Naive B cell (primary cell): ENCODE data around the gene MZF1. TPM values are rescaled to one million over a fixed set of nuclear protein-coding genes. Genes with fewer than 3 reads are reported as not detected.
"Not testable (repeated sequence)": the region's sequence is repeated elsewhere in the genome, so short reads cannot be mapped to it uniquely, and the experiment has no call there.

Experiments
- ATAC-seq, 2 donors: fragments of 150-1000 bp; cut with Tn5 transposase; 2 replicates each; pipeline ENCODE4 v1.10.0; 2021; ENCODE audit warnings: low read depth in 2 of 2, mild to moderate bottlenecking in 2 of 2, moderate library complexity in 2 of 2
- DNase-seq: peaks from one replicate; pipeline ENCODE4 v3.0.0; 2022
- H3K27ac Mint-ChIP-seq, 6 donors: one replicate each; pipeline ENCODE4 v1.8.0; 2020 to 2022; ENCODE audit warnings: mild to moderate bottlenecking in 6 of 6, mixed read lengths in 6 of 6, moderate library complexity in 5 of 6, inconsistent platforms in 2 of 6
- H3K27me3 Mint-ChIP-seq, 3 donors: one replicate each; pipeline ENCODE4 v1.8.0; 2021 to 2022; ENCODE audit warnings: mixed read lengths in 3 of 3, mild to moderate bottlenecking in 1 of 3
- H3K36me3 Mint-ChIP-seq, 2 donors: one replicate each; pipeline ENCODE4 v1.8.0; 2020 to 2022; ENCODE audit warnings: mixed read lengths in 2 of 2, inconsistent platforms in 1 of 2, mild to moderate bottlenecking in 1 of 2
- H3K4me1 Mint-ChIP-seq, 3 donors: one replicate each; pipeline ENCODE4 v1.8.0; 2020 to 2022; ENCODE audit warnings: mixed read lengths in 3 of 3, inconsistent platforms in 1 of 3, mild to moderate bottlenecking in 1 of 3, moderate library complexity in 1 of 3
- H3K4me3 Mint-ChIP-seq, 8 donors: one replicate each; pipeline ENCODE4 v1.8.0; 2020 to 2022; ENCODE audit warnings: mild to moderate bottlenecking in 8 of 8, mixed read lengths in 8 of 8, moderate library complexity in 8 of 8, inconsistent platforms in 2 of 8
- H3K9me3 Mint-ChIP-seq, 7 donors: one replicate each; pipeline ENCODE4 v1.8.0; 2020 to 2022; ENCODE audit warnings: mixed read lengths in 7 of 7, mild to moderate bottlenecking in 5 of 7, inconsistent platforms in 2 of 7, moderate library complexity in 1 of 7
- polyA plus RNA-seq, 6 donors: library from polyadenylated mRNA; unstranded; fragments of 300-500 nt; fragmentation: Illumina TruSeq; gene quantifications; one replicate each; pipeline ENCODE4 v1.2.3, GENCODE V29; 2021; ENCODE audit warnings: low read depth in 6 of 6

Gene MZF1
- polyA plus RNA-seq, 6 donors from 2014 or later, result 6.6 to 14.8 (median 9.3) TPM

DNA sequence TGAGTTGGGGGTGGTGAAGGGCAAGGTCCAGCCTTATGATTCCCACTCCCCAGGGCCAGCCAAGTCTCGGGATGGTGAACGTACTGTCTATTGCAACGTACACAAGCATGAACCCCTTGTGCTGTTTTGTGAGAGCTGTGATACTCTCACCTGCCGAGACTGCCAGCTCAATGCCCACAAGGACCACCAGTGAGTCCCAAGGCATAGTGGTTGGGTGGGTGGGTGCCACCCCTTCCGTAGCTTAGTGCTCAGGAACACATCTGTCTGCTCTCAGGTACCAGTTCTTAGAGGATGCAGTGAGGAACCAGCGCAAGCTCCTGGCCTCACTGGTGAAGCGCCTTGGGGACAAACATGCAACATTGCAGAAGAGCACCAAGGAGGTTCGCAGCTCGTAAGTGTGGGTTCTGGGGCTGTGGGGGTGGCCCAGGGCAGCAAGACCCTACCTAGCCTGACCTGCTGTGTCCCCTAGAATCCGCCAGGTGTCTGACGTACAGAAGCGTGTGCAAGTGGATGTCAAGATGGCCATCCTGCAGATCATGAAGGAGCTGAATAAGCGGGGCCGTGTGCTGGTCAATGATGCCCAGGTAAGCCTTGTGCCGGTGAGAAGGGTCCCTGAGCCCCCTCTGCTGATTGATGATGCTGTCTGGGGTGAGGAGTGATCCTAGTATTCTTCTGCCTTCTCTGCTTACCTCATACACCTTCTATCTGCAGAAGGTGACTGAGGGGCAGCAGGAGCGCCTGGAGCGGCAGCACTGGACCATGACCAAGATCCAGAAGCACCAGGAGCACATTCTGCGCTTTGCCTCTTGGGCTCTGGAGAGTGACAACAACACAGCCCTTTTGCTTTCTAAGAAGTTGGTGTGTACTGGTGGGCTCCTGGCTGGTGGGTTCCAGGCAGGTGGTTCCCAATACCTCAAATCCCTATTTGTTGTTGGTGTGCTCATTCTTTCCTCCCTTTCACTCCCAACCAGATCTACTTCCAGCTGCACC, 25.5 kb downstream of the MZF1 start:
- Mint-ChIP-seq H3K36me3 (peaks cover 0 to 24% of the 10 kb centered on the region in 2 donors), H3K27ac (peak overlapping the region in 3 of 6 donors; percentile 53 to 86 (median 76)), H3K4me3 (peak overlapping the region in 5 of 8 donors; percentile 28 to 94 (median 69)), H3K27me3 (peaks cover 4 to 5% (median 4%) of the 10 kb centered on the region in 3 donors), H3K9me3 (peaks cover 0 to 4% (median 0%) of the 10 kb centered on the region in 7 donors), H3K4me1 (peaks cover 35 to 49% (median 41%) of the 10 kb centered on the region in 3 donors)
- DNase-seq, result no peak
- ATAC-seq, result no peak

DNA sequence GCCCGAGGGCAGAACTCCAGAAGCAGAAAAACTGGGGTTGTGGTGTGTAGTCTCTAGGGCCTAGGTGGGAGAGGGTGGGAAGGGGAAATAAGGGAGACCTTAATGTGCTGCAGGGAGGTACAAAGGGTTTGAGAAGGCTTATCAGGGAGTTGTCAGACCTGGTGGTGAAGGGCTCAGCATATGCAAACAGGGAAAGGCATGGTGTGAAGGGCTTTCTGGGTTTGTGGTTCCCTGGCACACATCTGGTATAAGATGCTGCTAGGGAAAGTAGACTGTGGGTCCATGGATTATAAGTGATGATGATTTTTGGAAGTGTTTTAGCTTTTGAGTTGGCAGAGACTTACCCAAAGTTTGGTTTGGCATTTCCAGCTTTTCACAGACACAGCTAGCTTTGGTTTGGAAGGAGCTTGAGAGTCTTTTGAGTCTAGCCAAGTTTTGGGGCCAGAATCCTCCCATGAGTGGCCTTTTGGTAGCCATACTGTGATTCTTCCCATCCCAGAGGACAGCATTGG, 27.1 kb downstream of the MZF1 start:
- Mint-ChIP-seq H3K4me1 (peaks cover 34 to 43% (median 34%) of the 10 kb centered on the region in 3 donors), H3K36me3 (peaks cover 0 to 13% of the 10 kb centered on the region in 2 donors), H3K9me3 (peaks cover 0 to 4% (median 0%) of the 10 kb centered on the region in 7 donors), H3K4me3 (peak overlapping the region; percentile 86 to 96 (median 92)), H3K27ac (peak overlapping the region; percentile 51 to 93 (median 74)), H3K27me3 (peaks cover 5 to 8% (median 7%) of the 10 kb centered on the region in 3 donors)
- DNase-seq (no peak), ATAC-seq (no peak)

DNA sequence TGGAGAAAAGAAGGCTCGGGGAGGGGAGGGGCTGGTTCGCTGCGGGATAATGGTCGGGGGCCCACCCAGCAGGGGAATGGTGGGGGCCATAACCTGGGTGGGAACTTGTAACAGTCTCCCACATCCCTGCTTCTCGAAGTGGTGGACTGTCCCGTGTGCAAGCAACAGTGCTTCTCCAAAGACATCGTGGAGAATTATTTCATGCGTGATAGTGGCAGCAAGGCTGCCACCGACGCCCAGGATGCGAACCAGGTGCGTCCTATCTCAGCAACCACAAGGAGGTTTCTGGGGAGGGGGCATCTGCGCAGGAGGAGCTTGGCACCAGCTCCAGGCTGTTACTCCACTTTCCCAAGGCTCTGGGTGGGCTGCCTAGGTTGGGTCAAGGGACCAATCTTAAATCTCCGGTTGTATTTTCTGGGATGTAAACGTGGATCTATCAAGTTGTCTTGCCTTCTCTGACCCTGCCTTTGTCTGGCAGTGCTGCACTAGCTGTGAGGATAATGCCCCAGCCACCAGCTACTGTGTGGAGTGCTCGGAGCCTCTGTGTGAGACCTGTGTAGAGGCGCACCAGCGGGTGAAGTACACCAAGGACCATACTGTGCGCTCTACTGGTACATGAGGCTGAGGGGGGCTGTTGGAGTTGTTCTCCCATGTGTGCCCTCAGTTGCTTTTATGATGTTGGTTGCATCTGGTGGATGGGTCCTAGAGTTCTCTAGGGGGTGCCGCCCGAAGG, 27.7 kb downstream of the MZF1 start:
- Mint-ChIP-seq H3K27ac (peak overlapping the region; percentile 80 to 93 (median 88)), H3K4me1 (peaks cover 34 to 41% (median 34%) of the 10 kb centered on the region in 3 donors), H3K4me3 (peak overlapping the region; percentile 86 to 96 (median 92)), H3K27me3 (peaks cover 5 to 8% (median 7%) of the 10 kb centered on the region in 3 donors), H3K9me3 (peaks cover 0 to 4% (median 0%) of the 10 kb centered on the region in 7 donors), H3K36me3 (peaks cover 0 to 13% of the 10 kb centered on the region in 2 donors)
- DNase-seq (no peak), ATAC-seq (no peak)

DNA sequence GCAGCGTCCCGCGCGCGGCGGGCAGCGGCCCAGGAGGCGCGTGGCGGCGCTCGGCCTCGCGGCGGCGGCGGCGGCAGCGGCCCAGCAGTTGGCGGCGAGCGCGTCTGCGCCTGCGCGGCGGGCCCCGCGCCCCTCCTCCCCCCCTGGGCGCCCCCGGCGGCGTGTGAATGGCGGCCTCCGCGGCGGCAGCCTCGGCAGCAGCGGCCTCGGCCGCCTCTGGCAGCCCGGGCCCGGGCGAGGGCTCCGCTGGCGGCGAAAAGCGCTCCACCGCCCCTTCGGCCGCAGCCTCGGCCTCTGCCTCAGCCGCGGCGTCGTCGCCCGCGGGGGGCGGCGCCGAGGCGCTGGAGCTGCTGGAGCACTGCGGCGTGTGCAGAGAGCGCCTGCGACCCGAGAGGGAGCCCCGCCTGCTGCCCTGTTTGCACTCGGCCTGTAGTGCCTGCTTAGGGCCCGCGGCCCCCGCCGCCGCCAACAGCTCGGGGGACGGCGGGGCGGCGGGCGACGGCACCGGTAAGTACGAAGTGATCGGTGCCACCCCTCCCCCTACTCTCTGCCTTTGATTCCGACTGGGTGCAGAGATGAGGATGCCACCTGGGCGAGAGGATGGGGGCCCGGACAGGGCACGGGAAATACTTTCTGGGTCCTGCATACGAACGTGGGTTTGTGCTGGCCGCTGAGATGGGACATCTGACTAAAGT, 28.4 kb downstream of the MZF1 start:
- H3K4me1 Mint-ChIP-seq, result peaks cover 31 to 41% (median 35%) of the 10 kb centered on the region in 3 donors
- peak overlapping the region in 5 of 6 donors; percentile 80 to 99 (median 88) for H3K27ac Mint-ChIP-seq
- ATAC-seq (peak; percentile 44), DNase-seq (no peak)
- peak overlapping the region; percentile 91 to 99 (median 94) for H3K4me3 Mint-ChIP-seq
- H3K27me3 Mint-ChIP-seq, result peaks cover 5 to 9% (median 8%) of the 10 kb centered on the region in 3 donors
- H3K9me3 Mint-ChIP-seq, result peaks cover 0 to 4% (median 0%) of the 10 kb centered on the region in 7 donors
- peaks cover 0 to 13% of the 10 kb centered on the region in 2 donors for H3K36me3 Mint-ChIP-seq

DNA sequence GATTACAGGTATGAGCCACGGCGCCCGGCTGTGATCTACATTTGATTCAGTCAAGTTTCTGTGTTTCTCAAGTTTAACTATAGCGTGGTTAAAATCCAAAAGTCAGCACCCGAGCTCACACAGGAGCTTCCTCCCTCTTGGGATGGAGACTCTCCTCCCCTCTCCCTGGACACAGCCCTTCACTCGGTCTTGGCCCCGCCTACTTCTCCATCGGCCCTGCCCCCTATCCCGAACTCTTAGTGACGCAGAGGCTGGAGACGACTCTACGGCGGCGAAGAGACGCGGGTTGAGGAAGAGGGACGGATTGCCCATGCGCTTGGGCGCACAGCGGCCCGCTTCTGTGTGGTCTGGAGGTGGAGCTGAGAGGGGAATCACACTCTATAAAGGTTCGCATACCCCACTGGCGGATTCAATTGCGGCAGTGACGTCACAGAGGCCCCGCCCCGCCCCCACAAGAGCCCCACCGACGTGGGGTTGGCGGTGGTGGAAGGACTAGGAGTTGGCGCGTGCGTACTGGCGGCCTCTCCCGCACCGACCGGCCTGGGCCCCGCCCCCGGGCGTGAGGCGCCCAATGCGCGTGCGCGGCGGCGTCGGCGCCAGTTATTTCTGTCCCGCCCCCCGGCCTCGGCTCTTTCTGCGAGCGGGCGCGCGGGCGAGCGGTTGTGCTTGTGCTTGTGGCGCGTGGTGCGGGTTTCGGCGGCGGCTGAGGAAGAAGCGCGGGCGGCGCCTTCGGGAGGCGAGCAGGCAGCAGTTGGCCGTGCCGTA, 29.1 kb downstream of the MZF1 start, which contains the start of gene TRIM28:
Gene TRIM28 (plus strand): TSS at position 239 of the 765 bp plus-strand sequence. CDS start 694 bp downstream, outside the sequence.
- Mint-ChIP-seq H3K36me3 (peaks cover 0 to 13% of the 10 kb centered on the region in 2 donors), H3K27ac (peak within 1 kb of the TSS; percentile 99 to 100 (median 100)), H3K9me3 (peaks cover 0 to 4% (median 0%) of the 10 kb centered on the region in 7 donors), H3K4me3 (peak within 1 kb of the TSS; percentile 93 to 99 (median 96)), H3K4me1 (peaks cover 31 to 43% (median 42%) of the 10 kb centered on the region in 3 donors), H3K27me3 (peaks cover 5 to 16% (median 15%) of the 10 kb centered on the region in 3 donors)
- peak; percentile 100 for DNase-seq
- ATAC-seq, result peak; percentile 89 to 91

DNA sequence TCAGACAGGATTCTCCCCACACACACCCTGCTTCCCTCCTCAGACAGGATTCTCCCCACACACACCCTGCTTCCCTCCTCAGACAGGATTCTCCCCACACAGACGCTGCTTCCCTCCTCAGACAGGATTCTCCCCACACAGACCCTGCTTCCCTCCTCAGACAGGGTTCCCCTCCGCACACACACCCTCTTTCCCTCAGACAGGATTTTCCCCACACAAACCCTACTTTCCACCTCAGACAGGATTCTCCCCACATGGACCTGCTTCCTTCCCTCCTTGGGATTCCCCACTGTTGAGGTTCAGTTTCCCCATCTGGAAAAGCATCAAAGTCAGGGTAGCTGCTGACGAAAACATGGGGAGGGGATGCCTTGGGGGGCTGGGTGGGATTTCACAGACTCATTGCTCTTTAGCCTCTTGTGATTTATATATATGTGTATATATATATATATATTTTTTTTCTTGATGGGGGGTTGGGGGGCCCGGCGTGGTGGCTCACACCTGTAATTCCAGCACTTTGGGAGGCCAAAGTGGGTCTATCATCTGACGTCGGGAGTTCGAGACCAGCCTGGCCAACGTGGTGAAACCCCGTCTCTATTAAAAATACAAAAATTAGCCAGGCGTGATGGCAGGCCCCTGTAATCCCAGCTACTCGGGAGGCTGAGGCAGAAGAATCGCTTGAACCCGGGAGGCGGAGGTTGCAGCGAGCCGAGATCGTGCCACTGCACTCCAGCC, 30.3 kb downstream of the MZF1 start:
- Mint-ChIP-seq H3K4me3 (peak overlapping the region in 4 of 8 donors; percentile 16 to 99 (median 68)), H3K27ac (peak overlapping the region in 5 of 6 donors; percentile 16 to 99 (median 44)), H3K27me3 (peaks cover 5 to 22% (median 21%) of the 10 kb centered on the region in 3 donors), H3K4me1 (peaks cover 35 to 52% (median 43%) of the 10 kb centered on the region in 3 donors)
- not testable (repeated sequence) for H3K9me3 Mint-ChIP-seq, DNase-seq, ATAC-seq, H3K36me3 Mint-ChIP-seq

DNA sequence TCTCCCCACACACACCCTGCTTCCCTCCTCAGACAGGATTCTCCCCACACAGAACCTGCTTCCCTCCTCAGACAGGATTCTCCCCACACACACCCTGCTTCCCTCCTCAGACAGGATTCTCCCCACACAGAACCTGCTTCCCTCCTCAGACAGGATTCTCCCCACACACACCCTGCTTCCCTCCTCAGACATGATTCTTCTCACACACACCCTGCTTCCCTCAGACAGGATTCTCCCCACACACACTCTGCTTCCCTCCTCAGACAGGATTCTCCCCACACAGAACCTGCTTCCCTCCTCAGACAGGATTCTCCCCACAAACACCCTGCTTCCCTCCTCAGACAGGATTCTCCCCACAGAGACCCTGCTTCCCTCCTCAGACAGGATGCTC, 34.0 kb downstream of the MZF1 start:
- Mint-ChIP-seq H3K27me3 (peaks cover 5 to 30% (median 21%) of the 10 kb centered on the region in 3 donors), H3K4me3 (peak overlapping the region in 3 of 8 donors; percentile 63 to 73 (median 63)), H3K27ac (peak overlapping the region in 1 of 6 donors; percentile 24), H3K4me1 (peaks cover 18 to 28% (median 19%) of the 10 kb centered on the region in 3 donors)
- ATAC-seq, H3K36me3 Mint-ChIP-seq, DNase-seq, H3K9me3 Mint-ChIP-seq: not testable (repeated sequence)

DNA sequence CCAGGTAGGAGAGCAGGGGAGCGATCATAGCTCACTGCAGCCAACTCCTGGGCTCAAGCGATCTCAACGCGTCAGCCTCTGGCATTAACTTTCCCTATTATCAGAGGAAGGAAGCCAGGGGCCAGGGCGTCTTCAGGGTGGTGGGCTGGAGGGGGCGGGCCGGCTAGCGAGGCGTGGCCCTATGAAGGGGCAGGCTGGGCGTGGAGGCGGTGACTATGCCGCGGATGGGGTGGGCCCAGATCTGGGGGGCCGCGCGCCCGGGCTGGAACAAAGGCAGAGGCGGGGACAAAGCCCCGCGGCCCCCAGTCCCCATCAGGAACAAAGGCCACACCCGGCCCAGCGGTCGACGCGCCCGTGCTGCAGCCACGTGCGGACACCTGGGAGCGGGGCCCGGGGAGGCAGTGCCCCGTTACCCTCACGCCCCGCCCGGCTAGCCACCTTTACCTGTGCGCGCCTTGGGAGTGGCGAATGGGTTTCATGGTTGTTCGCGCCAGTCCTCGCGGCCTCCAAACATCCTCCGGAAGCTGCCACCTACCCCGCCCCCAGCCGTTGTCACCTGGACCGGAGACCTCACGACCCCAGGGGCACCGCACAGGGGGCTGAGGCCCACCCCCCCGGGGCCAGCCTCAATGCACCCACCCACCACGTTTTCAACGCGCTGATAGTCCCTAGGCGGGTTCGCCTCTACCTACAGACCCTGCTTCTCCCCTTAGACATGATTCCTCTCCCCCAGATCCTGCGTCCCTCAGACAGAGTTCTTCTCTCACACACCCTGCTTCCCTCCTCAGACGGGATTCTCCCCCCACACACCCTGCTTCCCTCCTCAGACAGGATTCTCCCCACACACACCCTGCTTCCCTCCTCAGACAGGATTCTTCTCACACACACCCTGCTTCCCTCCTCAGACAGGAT, 34.6 kb downstream of the MZF1 start:
- Mint-ChIP-seq H3K4me3 (peak overlapping the region; percentile 63 to 89 (median 74)), H3K27me3 (peaks cover 0 to 30% (median 21%) of the 10 kb centered on the region in 3 donors), H3K9me3 (peaks cover 0 to 2% (median 0%) of the 10 kb centered on the region in 7 donors), H3K36me3 (no peaks in the 10 kb centered on the region), H3K4me1 (peaks cover 12 to 22% (median 13%) of the 10 kb centered on the region in 3 donors), H3K27ac (peak overlapping the region in 2 of 6 donors; percentile 7)
- DNase-seq (no peak), ATAC-seq (peak; percentile 63 to 71)

DNA sequence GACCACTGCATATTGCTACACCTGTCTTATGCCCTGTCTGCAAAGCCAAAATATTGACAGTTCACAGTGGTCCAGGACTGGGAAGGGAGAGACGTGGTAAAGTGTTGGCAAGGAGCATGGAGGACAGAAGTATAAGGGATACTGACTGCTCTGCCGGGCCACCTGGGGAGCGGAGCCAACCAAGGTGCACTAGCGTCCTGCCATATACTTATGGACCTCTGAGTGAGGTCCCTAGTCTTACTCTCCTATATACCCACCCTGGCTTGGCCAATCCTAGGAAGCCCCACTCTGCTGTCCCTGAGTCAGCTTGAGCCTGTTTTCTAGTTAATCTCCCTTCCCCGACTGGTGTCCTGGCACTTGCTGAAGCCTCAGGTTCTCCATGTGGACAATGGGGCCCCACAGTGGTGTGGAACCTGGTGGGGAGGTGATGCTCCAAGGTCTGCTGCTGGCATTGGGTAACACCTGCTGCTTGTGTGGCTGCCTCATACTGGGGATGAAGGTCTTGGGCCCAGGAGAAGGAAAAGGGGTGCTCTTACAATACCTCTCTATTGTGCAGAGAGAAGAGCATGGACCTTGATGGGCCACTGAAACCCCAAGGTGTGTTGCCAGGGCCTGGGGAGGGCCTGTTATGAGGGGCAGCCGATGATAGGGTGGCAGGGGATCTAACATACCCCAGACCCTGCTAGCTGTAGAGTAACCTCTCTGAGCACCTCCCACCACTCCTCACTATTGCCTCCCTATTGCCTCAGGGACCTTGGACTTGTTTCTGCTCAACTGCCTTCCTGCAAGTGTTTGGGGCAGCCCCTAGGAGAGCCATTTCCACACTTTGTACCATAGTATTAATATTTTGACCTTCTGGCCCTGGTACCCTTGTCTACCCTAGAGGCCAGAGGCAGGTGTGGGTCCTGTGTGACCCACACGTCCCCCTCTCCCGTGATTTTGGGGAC, 36.0 kb downstream of the MZF1 start:
- Mint-ChIP-seq H3K27me3 (peaks cover 0 to 22% (median 14%) of the 10 kb centered on the region in 3 donors), H3K27ac (peak overlapping the region in 1 of 6 donors; percentile 56), H3K4me1 (peaks cover 12 to 20% (median 14%) of the 10 kb centered on the region in 3 donors), H3K4me3 (peak overlapping the region in 7 of 8 donors; percentile 45 to 89 (median 73)), H3K36me3 (no peaks in the 10 kb centered on the region), H3K9me3 (peaks cover 0 to 2% (median 0%) of the 10 kb centered on the region in 7 donors)
- ATAC-seq, result no peak
- DNase-seq, result no peak
